ENCODE data around the gene CEP89.

- TF ChIP-seq POLR2A (IDR thresholded peaks at IDR 0.05) (no peak), CTCF (IDR thresholded peaks at IDR 0.05) (no peak)
These were observed 109.0 kb downstream of the CEP89 start for GRCh38 chr19:32862741-32863140.
